Measurements from ENCODE around the gene COL8A2.

The COL8A2 gene

DNA sequence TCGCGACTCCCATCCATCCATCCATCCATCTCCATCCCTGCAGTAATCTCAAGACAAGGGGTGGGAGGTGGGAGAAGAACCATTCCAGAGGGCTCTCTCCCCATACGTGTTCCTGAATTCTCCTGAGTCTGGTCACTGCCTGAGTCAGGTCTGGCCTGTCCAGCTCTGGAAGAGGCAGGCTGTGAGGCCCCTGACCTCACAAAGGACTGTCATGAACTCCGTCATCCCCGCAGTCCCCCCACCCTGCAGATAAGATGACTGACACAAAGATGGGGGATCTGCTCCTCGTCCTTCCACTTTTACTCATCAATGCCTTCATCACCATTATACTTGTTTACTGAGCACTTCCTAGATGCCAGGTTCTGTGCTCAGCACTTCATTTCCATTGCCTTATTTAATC, 29.3 kb upstream of the COL8A2 start:
- no peaks in the 10 kb centered on the region for H3K27me3 Mint-ChIP-seq
- ATAC-seq (replicated peaks) (no peak), DNase-seq (no peak)
- H3K9me3 Mint-ChIP-seq, result no peaks in the 10 kb centered on the region
- H3K4me3 Mint-ChIP-seq, result peak overlapping the region; percentile 86 to 87
- H3K27ac Mint-ChIP-seq, result peak overlapping the region; percentile 96 to 98
- peaks cover 22% of the 10 kb centered on the region for H3K36me3 Mint-ChIP-seq (ENCODE audit: insufficient read depth)
- peaks cover 50 to 56% of the 10 kb centered on the region in 2 donors for H3K4me1 Mint-ChIP-seq (ENCODE audit: low read depth in 2 of 2)

DNA sequence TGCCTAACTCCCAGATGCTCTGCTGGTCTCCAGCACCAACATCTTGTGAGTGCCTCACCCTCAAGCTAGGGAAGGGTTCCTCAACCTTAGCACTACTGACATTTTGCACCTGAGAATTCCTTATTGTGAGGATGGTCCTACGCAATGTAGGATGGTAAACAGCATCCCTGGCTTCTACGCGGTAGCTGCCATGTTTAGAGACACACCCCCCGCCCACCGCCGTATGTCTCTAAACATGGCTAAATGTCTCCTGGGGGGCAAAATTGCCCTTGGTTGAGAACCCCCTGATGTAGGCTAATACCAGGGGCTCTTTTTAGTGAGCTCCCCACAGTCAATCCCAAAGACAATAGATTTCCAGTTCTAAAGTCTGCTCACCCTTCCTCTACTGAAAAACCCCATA, 28.5 kb upstream of the COL8A2 start:
- Mint-ChIP-seq H3K4me3 (peak overlapping the region; percentile 84 to 86), H3K27ac (peak overlapping the region; percentile 97 to 98), H3K27me3 (no peaks in the 10 kb centered on the region), H3K36me3 (ENCODE audit: insufficient read depth) (peaks cover 22% of the 10 kb centered on the region), H3K4me1 (ENCODE audit: low read depth in 2 of 2) (peaks cover 51 to 54% of the 10 kb centered on the region in 2 donors), H3K9me3 (no peaks in the 10 kb centered on the region)
- DNase-seq (no peak), ATAC-seq (replicated peaks) (no peak)

DNA sequence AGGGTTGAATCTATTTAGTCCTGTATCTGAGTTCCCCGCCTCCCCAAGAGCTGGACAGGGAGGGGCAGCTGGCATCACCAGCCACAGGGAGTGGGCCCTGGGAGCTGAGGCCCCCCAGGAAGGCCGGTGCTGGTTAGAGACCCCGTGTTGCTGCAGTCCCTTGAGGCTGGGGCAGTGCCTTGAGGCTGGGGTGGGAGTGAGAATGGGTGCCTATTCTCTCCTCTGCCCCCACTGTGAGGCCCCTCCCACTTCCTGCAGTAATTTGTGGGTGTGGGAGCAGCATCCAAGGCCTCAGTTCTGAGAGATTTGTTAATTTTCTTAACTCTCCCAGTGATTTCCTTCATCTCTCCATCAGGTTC, 26.8 kb upstream of the COL8A2 start:
- Mint-ChIP-seq H3K9me3 (no peaks in the 10 kb centered on the region), H3K4me1 (ENCODE audit: low read depth in 2 of 2) (peaks cover 46 to 47% of the 10 kb centered on the region in 2 donors), H3K36me3 (ENCODE audit: insufficient read depth) (peaks cover 17% of the 10 kb centered on the region), H3K27me3 (no peaks in the 10 kb centered on the region), H3K27ac (peak overlapping the region; percentile 97 to 98), H3K4me3 (peak overlapping the region; percentile 84)
- ATAC-seq (replicated peaks) (no peak), DNase-seq (peak; percentile 43 to 53 (median 48))

DNA sequence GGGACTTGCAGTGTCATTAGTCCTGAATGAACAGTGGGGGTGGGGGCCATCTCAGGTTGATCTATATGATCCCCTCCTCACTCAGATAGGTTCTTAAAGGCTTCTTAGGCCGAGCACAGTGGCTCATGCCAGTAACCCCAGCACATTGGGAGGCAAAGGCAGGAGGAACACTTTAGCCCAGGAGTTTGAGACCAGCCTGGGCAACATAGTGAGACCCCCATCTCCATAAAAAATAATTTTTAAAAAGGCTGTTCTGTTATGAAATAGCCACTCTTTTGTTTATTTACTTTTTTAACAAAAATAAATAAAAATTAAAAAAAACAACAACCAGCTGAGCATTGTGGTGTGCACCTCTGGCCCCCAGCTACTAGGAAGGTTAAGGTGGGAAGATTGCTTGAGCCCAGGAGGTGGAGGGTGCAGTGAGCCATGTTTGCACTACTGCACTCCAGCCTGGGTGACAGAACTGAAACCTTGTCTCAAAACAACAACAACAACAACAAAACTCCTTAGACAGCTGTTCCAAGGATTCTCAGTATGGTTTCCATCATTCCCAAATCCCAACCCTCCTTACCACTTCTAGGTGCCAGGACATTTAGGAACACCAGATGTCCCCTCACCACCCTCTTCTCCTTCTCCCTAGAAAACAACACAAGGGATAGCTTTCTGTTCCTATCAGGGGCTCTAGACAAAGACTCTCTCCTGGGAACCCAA, 26.3 kb upstream of the COL8A2 start:
- Mint-ChIP-seq H3K27ac (peak overlapping the region; percentile 97 to 98), H3K4me1 (ENCODE audit: low read depth in 2 of 2) (peaks cover 46 to 49% of the 10 kb centered on the region in 2 donors), H3K4me3 (peak overlapping the region; percentile 96 to 98), H3K27me3 (no peaks in the 10 kb centered on the region), H3K9me3 (no peaks in the 10 kb centered on the region), H3K36me3 (ENCODE audit: insufficient read depth) (peaks cover 15% of the 10 kb centered on the region)
- ATAC-seq (replicated peaks), result no peak
- no peak for DNase-seq

DNA sequence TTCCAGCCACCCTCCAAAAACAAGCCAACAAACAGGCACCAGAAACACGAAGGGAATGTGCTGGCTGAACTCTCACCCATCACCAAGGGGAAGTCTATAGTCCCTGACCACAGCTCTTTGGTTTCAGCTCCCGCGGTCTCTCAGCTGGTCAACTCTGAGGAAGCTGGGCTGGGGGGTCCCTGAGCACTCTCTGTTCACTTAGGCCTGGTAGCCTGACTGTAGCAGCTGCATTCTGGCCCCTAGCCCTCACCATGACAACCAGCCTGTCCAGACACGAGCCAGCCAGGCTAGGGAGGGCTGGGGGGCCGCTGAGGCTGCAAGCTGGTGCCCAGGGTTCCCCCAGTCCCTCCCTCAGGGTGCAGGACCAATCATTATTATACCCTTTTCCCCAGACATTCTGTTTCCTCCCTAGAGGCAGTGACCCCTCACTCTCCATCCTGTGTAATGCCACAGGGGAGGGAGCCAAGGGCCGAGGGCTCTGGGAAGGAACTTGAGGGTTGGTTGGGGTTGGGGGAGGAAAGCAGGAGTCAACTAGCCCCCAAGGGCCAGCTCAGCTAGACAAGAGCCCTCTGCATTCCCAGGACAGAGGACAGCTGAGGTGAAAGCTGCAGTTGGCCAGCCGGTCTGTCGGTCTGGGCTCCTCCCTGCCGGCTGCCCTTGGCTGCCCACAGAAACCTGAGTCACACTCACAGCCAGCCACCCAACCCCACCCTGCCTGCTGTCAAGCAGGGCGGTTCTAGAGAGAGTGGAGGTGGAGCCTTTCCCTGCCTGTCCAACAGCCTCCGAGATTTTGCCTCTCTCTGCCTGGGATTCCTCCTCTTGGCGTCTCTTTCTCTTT, 25.5 kb upstream of the COL8A2 start:
- H3K4me1 Mint-ChIP-seq (ENCODE audit: low read depth in 2 of 2), result peaks cover 46 to 49% of the 10 kb centered on the region in 2 donors
- no peaks in the 10 kb centered on the region for H3K27me3 Mint-ChIP-seq
- ATAC-seq (replicated peaks) (peak; percentile 35), DNase-seq (peak; percentile 59 to 62 (median 59))
- peak overlapping the region; percentile 96 to 98 for H3K4me3 Mint-ChIP-seq
- H3K36me3 Mint-ChIP-seq (ENCODE audit: insufficient read depth), result peaks cover 15% of the 10 kb centered on the region
- no peaks in the 10 kb centered on the region for H3K9me3 Mint-ChIP-seq
- peak overlapping the region; percentile 97 to 98 for H3K27ac Mint-ChIP-seq

DNA sequence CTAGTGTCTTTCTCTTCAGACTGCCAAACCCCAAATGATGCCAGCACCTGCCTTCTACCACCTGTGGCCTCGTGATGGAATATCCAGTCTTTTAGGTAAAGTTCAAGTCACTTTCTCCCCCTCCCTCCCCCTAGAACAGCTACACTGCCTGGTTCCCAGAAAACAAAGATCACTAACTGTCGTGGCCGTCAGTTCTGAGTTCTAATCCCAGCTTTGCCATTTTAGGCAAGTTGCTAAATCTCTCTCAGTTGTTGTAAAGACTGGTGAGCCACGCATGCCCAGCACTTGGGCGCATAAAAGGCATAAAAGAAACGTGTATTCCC, 24.9 kb upstream of the COL8A2 start:
- DNase-seq (no peak), ATAC-seq (replicated peaks) (no peak)
- no peaks in the 10 kb centered on the region for H3K9me3 Mint-ChIP-seq
- no peaks in the 10 kb centered on the region for H3K27me3 Mint-ChIP-seq
- H3K27ac Mint-ChIP-seq, result peak overlapping the region; percentile 97 to 98
- H3K36me3 Mint-ChIP-seq (ENCODE audit: insufficient read depth), result peaks cover 14% of the 10 kb centered on the region
- peak overlapping the region; percentile 96 to 98 for H3K4me3 Mint-ChIP-seq
- H3K4me1 Mint-ChIP-seq (ENCODE audit: low read depth in 2 of 2), result peaks cover 41 to 49% of the 10 kb centered on the region in 2 donors

DNA sequence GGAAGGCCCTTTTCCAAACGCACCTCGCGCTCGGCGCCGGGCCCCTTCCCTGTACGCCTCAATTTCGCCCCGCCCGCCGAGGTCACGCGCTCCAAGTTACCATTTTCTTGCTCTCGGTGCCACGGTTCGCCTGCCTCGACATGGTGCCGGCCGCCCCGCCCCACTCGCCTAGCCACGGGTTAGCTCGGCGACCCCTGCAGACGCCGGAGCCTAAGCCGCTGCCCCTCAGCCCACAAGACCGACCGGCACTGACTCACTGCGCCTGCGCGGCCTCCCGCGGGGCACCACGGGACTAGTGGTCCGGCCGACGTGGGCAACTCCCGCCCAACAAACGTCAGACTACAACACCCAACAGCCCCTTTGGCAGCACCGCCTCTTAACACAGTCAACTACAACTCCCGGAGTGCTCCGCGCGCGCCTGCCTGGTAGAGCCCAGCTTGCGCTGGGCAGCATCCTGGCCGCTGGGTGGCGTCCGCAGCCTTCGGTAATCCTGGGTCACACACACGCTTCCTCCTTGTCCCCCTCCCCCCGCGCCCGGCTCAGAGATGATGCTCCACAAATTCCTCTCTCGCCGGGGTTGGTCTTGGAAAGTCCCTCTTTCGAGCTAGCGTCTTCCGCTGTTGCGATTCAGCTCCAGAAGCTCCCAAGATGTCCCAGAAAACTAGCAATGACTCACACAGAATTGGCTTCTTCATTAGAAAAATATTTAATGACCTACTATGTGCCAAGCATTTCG, 24.4 kb upstream of the COL8A2 start, which contains the start of gene TRAPPC3:
TSS of gene TRAPPC3 (minus strand) at position 250 of the 736 bp plus-strand sequence. CDS start at position 142, 108 bp downstream.
- H3K27me3 Mint-ChIP-seq, result no peaks in the 10 kb centered on the region
- H3K9me3 Mint-ChIP-seq, result no peaks in the 10 kb centered on the region
- peak within 1 kb of the TSS; percentile 97 to 98 for H3K27ac Mint-ChIP-seq
- H3K4me1 Mint-ChIP-seq (ENCODE audit: low read depth in 2 of 2), result peaks cover 38 to 45% of the 10 kb centered on the region in 2 donors
- peak; percentile 88 for ATAC-seq (replicated peaks)
- H3K36me3 Mint-ChIP-seq (ENCODE audit: insufficient read depth), result peaks cover 14% of the 10 kb centered on the region
- peak; percentile 98 to 99 (median 98) for DNase-seq
- H3K4me3 Mint-ChIP-seq, result peak within 1 kb of the TSS; percentile 96 to 98

DNA sequence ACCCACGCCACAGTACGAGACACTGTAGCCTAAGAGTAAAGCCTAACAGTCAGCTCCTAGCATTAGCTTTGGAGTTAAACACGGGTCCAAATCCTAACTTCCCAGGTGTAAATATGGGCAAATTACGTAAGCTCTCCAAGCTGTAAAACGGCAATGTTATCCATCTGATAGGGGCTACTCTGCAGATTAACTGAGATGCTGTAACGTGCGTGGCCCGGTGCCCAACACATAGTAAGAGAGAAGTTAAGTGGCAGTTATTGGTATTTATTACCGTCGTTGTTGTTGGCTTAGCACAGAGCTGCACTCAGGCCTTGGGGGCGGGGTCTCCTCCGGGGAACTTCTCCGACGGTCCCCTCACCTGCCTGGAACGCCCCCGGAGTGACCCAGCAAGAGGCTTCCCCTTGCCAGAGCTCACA, 23.8 kb upstream of the COL8A2 start:
- H3K9me3 Mint-ChIP-seq, result no peaks in the 10 kb centered on the region
- peaks cover 35 to 45% of the 10 kb centered on the region in 2 donors for H3K4me1 Mint-ChIP-seq (ENCODE audit: low read depth in 2 of 2)
- H3K27me3 Mint-ChIP-seq, result no peaks in the 10 kb centered on the region
- peak; percentile 9 for ATAC-seq (replicated peaks)
- no peak for DNase-seq
- peaks cover 14% of the 10 kb centered on the region for H3K36me3 Mint-ChIP-seq (ENCODE audit: insufficient read depth)
- H3K27ac Mint-ChIP-seq, result peak overlapping the region; percentile 97 to 98
- peak overlapping the region; percentile 96 to 98 for H3K4me3 Mint-ChIP-seq

DNA sequence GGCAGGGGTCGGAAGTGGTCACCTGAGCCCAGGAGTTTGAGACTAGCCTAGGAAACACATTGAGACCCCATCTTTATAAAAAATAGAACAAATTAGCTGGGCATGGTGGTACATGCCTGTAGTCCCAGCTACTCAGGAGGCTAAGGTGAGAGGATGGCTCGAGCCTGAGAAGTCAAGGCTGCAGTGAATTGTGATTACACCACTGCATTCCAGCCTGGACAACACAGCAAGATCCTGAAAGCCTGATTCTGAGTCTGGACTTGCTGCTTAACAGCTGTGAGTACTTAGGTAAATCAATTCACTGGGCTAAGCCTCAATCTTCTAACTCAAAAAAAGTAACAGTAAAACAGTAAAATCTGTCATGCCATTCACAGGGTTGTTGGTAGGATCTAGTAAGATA, 19.4 kb upstream of the COL8A2 start:
- Mint-ChIP-seq H3K9me3 (no peaks in the 10 kb centered on the region), H3K27me3 (no peaks in the 10 kb centered on the region), H3K4me3 (no peak overlapping the region), H3K36me3 (ENCODE audit: insufficient read depth) (peaks cover 29% of the 10 kb centered on the region), H3K4me1 (ENCODE audit: low read depth in 2 of 2) (peaks cover 21 to 24% of the 10 kb centered on the region in 2 donors), H3K27ac (peak overlapping the region in 1 of 2 donors; percentile 38)
- DNase-seq, result no peak
- no peak for ATAC-seq (replicated peaks)

DNA sequence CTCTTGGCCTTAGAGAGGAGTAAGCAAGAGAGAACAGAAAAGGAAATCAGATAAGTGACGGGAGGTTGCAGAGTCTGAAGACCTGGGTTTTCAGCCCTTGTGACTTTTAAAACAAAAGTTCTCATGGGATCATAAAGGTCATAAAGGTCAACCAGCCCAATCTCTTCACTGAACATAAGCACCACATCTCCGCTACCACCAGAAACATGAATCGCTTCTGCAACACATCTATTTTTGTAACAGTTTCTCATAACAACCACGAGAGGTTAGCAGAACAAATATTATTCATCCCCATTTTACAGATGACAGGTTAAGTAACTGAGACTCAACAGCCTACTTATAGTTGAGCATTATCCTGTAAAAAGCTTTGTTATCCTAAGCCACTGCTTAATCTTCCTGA, 18.4 kb upstream of the COL8A2 start:
- Mint-ChIP-seq H3K4me3 (no peak overlapping the region), H3K36me3 (ENCODE audit: insufficient read depth) (peaks cover 33% of the 10 kb centered on the region), H3K9me3 (no peaks in the 10 kb centered on the region), H3K27ac (no peak overlapping the region), H3K4me1 (ENCODE audit: low read depth in 2 of 2) (peaks cover 16 to 18% of the 10 kb centered on the region in 2 donors), H3K27me3 (no peaks in the 10 kb centered on the region)
- DNase-seq (no peak), ATAC-seq (replicated peaks) (no peak)

DNA sequence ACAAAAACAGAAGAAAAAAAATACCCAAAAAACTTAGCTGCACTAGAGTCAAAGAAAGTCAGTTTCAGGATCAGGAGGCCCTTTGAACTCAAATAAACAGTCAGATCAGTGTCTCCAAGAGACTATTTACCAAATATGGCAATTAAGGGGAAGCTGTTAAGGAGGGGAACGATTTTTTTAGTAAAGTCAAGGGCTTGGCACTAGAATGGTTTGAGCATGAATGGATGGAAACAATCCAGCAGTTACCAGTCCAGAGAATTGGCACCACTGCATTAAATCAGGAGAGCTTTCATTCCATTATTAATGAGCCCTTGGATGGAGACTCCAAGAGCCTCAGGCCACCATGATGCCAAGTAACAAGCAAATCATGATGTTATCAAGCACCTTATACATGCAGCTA, 17.1 kb upstream of the COL8A2 start:
- Mint-ChIP-seq H3K36me3 (ENCODE audit: insufficient read depth) (peaks cover 36% of the 10 kb centered on the region), H3K27ac (peak overlapping the region; percentile 23 to 69), H3K27me3 (no peaks in the 10 kb centered on the region), H3K4me3 (no peak overlapping the region), H3K4me1 (ENCODE audit: low read depth in 2 of 2) (peaks cover 8 to 13% of the 10 kb centered on the region in 2 donors), H3K9me3 (no peaks in the 10 kb centered on the region)
- ATAC-seq (replicated peaks) (no peak), DNase-seq (no peak)

DNA sequence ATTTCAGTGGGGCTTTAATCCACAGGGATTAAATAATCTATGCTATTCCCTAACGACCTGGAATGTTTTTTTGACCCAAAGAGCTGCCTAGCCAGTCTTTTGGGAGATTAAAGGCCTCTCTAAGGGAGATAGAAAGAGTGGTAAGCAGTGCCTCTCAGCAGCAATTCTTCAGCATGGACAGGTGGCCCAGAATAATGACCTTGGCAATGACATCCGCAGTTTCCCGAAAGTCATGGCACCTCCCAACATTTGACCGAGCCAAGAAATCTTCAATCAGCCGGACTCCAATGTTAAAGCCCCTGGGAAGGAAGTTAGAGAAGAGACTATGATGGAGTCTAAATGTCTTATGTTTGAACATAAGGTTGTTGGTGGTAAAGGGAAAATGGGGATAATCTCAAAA, 14.5 kb upstream of the COL8A2 start:
- Mint-ChIP-seq H3K4me1 (ENCODE audit: low read depth in 2 of 2) (peaks cover 8 to 9% of the 10 kb centered on the region in 2 donors), H3K4me3 (no peak overlapping the region), H3K9me3 (no peaks in the 10 kb centered on the region), H3K27me3 (no peaks in the 10 kb centered on the region), H3K27ac (no peak overlapping the region), H3K36me3 (ENCODE audit: insufficient read depth) (peaks cover 39% of the 10 kb centered on the region)
- DNase-seq (no peak), ATAC-seq (replicated peaks) (no peak)

DNA sequence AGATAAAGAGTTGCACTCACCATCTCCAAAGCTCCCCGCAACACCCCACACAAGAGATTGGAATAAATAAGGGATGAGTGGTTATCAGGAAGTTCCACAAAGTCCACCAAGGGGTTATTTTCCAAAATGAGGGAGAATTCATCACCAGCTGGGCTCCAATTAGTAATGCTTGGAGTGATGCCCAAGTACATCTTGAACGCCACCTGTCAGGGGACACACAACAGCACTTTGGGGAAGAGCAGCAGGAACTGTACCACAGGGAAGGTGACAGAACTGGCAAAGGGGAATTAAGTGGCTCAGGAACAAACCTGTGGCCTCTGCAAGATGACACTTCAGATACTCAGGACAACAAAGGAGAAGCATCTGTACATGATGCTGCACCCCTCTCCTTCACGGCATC, 12.8 kb upstream of the COL8A2 start:
- Mint-ChIP-seq H3K9me3 (no peaks in the 10 kb centered on the region), H3K4me1 (ENCODE audit: low read depth in 2 of 2) (peaks cover 5% of the 10 kb centered on the region in 2 donors), H3K4me3 (no peak overlapping the region), H3K27ac (peak overlapping the region in 1 of 2 donors; percentile 20), H3K36me3 (ENCODE audit: insufficient read depth) (peaks cover 39% of the 10 kb centered on the region), H3K27me3 (no peaks in the 10 kb centered on the region)
- no peak for DNase-seq
- no peak for ATAC-seq (replicated peaks)

All from effector memory CD8-positive, alpha-beta T cell (primary cell).